GM12891 (cell line): ENCODE data around the gene DNM1.

Experiments
- POLR2A ChIP-seq: IDR thresholded peaks from 2 replicates; pipeline ENCODE4 v1.6.1; 2011; ENCODE audit warnings: low read depth, low read length, control low read depth
- POLR2AphosphoS5 ChIP-seq: IDR thresholded peaks from 2 replicates; pipeline ENCODE4 v1.6.1; 2011; ENCODE audit warnings: low read depth, low read length, control low read depth
- POU2F2 ChIP-seq: IDR thresholded peaks from 2 replicates; pipeline ENCODE4 v1.6.1; 2011; ENCODE audit warnings: low read depth, mild to moderate bottlenecking, control low read depth, low read length, moderate library complexity

DNA sequence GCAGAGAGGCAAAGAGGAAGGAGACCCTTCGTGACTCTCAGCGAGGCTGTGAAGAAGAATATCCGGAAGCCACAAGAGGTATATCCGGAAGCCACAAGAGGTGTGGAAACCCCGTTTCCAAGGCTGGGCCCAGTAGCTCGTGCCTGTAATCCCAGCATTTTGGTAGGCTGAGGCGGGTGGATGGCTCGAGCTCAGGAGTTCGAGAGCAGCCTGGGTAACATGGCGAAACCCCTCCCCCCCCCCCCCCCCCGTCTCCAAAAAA lies 43.7 kb upstream of the DNM1 start:
- TF ChIP-seq POLR2A (no peak), POU2F2 (no peak), POLR2AphosphoS5 (no peak)
